NB4 (cell line): ENCODE results near the gene DOK7.

Experiments
- MYC ChIP-seq: IDR thresholded peaks from 2 replicates; pipeline ENCODE4 v1.6.1; 2011; ENCODE audit warnings: low read depth, low read length
- POLR2A ChIP-seq: IDR thresholded peaks from 2 replicates; pipeline ENCODE4 v1.6.1; 2011; ENCODE audit warnings: mild to moderate bottlenecking; ENCODE audit not compliant: insufficient read length; ENCODE audit errors: extremely low read depth
- TF ChIP-seq, protein P1 (sequence below): IDR thresholded peaks from one replicate; pipeline ENCODE4 v1.5.1; 2012; ENCODE audit warnings: low read depth, low read length
- TF ChIP-seq, protein P2 (sequence below): IDR thresholded peaks from 2 replicates; pipeline ENCODE4 v1.6.1; 2011; ENCODE audit warnings: low read depth, low read length

DNA sequence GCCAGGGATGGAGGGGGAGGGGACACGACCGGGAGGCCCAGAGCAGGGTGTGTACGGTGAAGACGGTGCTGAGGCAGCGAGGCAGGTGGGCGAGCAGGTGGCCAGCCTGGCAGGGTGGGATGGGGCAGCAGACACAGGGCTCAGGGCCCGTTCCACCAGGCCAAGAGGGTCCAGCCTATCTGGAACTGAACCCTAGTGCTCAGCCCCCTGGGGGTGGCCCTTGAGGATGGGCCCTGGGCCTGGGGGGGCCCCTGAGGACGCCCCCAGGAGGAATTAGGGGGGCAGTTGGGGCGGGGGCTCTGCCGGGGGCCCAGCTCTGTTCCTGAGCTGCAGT lies 24.3 kb upstream of the DOK7 start:
- TF ChIP-seq, protein P1, sequence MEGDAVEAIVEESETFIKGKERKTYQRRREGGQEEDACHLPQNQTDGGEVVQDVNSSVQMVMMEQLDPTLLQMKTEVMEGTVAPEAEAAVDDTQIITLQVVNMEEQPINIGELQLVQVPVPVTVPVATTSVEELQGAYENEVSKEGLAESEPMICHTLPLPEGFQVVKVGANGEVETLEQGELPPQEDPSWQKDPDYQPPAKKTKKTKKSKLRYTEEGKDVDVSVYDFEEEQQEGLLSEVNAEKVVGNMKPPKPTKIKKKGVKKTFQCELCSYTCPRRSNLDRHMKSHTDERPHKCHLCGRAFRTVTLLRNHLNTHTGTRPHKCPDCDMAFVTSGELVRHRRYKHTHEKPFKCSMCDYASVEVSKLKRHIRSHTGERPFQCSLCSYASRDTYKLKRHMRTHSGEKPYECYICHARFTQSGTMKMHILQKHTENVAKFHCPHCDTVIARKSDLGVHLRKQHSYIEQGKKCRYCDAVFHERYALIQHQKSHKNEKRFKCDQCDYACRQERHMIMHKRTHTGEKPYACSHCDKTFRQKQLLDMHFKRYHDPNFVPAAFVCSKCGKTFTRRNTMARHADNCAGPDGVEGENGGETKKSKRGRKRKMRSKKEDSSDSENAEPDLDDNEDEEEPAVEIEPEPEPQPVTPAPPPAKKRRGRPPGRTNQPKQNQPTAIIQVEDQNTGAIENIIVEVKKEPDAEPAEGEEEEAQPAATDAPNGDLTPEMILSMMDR, result no peak
- TF ChIP-seq, protein P2, sequence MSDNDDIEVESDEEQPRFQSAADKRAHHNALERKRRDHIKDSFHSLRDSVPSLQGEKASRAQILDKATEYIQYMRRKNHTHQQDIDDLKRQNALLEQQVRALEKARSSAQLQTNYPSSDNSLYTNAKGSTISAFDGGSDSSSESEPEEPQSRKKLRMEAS, result no peak
- TF ChIP-seq POLR2A (no peak), MYC (no peak)
